GM11168 (cell line): ENCODE data around the gene HBG1.
"Not testable (repeated sequence)": the region's sequence is repeated elsewhere in the genome, so short reads cannot be mapped to it uniquely, and the experiment has no call there.

Source experiments
- in situ Hi-C: fragments of 300-500 bp; cut with MboI; formaldehyde crosslinking; loops from one replicate; pipeline ENCODE4 v1.12.0; 2022; ENCODE audit warnings: low sequenced_read_pairs; ENCODE audit not compliant: unreplicated experiment

HBG1 gene

DNA sequence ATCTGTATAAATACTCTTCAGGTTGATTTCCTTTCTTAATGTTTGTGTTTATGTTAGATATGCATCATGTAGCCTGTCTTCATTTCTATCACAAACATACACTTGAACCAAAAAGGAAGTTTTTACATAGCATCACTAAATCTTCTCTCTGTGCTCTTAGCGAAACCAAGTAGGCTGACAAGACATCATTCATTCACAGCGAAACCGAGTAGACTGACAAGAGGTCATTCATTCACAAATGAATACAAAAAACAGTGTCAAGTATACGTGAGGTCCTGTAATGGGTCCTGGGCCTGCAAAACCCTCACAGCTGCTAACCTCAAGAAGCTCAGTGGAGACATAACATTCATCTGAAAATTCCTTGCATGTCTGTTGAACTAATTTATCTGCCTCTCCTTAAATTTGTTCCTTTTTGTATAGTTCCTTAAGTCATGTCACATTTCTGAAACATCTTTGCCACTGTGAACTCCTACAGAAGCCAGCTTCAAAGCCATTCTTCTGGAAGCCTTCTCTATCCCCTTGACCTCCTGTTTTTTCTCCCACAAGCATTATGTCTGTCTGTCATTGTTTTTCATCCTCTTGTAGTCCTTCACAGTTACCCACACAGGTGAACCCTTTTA, 29.9 kb upstream of the HBG1 start:
- in situ Hi-C loops, result no loop called here

DNA sequence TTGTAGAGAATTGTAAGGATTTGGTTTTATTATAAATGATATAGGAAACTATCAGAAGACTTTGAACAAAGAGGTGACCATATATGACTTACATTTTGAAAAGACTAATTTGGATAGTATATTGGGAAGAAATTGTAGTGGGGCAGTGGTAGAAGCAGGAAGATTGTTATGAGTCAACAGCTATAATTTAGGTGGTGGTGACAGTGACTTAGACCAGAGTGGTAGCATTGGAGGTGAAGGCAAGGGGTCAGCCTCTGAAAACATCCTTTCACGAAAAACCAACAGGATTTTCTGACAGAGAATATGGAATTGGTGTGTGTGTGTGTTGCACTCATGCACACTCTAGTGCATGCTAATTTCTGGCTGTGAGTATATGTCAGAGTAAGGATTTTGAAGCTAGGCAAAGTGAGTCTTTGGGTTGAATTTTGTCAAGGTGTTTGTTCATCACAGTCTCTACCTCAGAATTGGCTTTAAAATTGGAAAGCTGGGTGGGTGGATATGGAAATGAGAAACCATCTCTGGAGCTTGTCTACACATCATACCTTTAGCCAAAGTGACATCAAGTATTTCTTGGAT, 28.2 kb upstream of the HBG1 start:
- in situ Hi-C loops, result no loop called here

DNA sequence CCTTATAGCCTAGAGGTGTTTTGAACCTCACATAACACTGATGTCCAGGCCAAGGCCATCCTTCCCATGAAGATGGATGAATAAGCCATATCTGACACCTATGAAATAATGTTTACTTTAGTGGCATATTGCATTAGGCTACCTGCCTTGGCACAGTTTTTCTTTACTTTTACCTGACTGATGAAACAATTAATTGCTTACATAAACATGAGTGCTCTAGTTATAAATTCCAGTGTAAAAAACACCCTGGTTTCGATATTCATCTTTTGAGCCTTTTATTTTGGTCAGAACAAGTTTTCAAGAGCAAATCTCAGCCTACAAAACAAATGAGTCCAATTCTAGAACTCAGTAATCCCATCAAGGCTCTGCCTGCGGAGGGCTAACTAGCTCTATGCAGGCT, 27.0 kb upstream of the HBG1 start:
- in situ Hi-C loops, result no loop called here

DNA sequence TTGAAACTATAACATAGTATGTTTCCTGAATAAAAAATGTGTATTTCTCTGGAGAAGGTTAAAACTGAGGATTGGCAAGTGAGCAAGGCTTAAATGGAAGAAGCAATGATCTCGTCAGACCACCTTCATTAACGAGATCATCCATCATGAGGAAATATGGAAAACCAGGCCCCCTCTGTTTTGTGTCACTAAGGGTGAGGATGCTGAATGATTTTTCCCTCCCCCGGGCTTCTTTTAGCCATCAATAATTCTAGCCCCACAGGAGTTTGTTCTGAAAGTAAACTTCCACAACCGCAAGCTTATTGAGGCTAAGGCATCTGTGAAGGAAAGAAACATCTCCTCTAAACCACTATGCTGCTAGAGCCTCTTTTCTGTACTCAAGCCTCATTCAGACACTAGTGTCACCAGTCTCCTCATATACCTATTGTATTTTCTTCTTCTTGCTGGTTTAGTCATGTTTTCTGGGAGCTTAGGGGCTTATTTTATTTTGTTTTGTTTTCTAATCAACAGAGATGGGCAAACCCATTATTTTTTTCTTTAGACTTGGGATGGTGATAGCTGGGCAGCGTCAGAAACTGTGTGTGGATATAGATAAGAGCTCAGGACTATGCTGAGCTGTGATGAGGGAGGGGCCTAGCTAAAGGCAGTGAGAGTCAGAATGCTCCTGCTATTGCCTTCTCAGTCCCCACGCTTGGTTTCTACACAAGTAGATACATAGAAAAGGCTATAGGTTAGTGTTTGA, 25.9 kb upstream of the HBG1 start:
- in situ Hi-C loops, result no loop called here

DNA sequence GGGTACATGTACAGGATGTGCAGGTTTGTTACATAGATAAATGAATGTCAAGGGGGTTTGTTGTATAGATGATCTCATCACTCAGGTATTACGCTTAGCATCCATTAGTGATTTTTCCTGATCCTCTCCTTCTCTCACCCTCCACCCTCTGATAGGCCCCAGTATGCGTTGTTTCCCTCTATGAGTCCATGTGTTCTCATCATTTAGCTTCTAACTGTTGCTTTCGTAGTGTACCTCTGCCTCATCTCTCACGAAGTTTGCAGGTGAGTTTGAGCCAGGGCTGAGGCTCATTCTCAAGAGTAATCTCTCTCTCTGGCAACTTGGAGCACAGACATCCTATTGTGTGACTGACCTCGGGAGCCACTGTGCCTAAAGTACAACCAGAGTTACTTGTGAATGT, 24.7 kb upstream of the HBG1 start:
- in situ Hi-C loops, result no loop called here

DNA sequence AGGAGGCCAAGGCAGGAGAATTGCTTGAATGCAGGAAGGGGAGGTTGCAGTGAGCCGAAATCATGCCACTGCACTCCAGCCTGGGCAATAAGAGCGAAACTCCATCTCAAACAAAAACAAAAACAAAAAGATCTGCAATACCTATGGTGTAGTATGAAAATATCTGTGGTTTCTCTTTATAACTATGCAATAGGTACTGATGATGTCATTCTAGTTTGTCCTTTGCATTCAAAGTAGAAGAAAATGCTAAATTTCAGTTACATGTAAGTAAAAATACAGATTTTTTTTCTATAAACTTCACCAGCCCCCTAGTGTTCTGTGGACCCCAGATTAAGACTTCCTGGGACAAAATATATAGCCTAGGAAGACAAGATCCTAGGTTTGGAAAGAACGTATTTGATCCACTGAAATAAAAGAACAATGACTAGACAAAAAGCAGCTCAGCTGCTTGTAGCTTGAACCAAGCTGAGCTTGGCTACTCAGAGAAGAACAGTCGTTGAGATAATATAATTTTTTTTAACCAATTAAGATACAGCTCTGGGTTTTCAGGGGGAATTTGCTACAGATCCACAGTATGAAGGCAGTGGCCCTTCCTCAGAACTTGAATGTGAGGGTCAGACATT, 22.8 kb upstream of the HBG1 start:
- in situ Hi-C loops, result no loop called here

DNA sequence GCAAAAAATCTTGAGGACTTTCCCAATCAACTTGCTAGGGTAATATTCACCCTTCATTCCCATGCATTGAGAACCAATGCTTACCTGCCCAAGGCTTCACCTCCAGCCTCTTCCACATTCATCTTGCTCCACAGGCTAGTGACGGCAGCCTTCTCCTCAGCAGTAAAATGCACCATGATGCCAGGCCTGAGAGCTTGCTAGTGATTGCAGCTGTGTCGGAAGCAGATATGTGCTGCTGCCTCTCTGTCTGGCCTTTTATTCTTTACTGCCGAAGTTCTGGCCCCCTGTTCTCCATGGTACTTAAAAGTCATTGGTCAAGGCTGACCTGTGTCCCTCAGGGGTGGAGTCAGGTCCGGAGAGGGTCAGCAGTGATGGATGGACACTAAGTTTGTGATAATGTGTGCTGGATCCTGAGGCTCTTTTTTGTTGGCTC, 20.1 kb upstream of the HBG1 start, which contains the start of gene HBE1:
Gene HBE1, minus strand, starts transcription at position 231 of the 433 bp plus-strand sequence. Its CDS starts 55 bp downstream, at position 176.
- in situ Hi-C loops, result no loop called here

DNA sequence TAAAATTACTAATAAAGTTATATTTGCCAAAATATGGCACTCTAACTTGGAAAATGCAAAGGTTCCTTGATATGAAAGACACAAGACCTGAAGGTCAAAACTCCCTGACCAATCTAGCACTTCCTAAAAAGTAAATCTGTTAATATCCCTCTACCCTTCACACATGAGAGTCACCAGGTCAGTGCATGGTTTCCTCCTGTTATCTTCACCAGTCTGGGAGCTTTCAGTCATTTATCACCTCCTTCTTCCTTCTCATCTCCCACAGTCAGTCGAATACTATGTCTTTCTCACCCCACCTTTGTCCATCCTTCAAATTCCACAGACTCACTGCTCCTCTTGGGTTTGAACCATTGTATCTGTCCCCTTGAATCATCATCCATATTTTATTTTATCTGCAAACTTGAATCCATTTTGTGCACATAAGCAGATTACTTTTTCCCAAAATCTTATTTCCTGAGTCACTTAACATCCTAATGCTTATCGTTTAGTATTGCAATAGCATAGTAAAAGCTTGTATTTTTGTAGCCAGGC, 17.4 kb upstream of the HBG1 start:
- in situ Hi-C loops, result no loop called here

DNA sequence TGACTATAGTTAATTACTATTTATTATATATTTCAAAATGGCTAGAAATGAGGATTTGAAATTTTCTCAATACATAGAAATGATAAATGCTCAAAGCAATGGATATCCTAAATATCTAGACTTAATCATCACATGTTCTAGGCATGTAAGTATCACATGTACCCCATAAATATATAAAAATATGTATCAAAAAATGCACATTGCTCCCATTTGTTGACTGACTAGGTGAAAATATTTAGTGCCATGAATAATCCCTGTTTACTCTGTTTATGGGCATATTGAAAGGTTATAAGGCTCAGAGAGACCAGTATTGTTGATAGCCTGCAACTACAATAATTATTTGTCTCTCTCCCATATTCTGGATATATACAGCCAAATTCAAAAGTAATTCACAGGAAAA, 17.0 kb upstream of the HBG1 start:
- in situ Hi-C loops, result no loop called here

DNA sequence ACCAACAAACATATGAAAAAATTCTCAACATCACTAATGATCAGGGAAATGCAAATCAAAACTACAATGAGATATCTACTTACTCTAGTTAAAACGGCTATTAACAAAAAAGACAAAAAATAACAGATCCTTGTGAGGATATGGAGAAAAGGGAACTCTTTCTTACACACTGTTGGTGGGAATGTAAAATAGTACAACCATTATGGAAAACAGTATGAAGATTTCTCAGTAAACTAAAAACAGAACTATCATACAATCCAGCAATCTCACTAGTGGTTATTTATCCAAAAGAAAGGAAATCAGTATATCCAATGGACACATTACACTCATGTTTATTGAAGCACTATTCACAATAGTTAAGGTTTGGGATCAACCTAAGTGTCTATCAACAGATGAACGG, 16.2 kb upstream of the HBG1 start:
- in situ Hi-C loops, result no loop called here

DNA sequence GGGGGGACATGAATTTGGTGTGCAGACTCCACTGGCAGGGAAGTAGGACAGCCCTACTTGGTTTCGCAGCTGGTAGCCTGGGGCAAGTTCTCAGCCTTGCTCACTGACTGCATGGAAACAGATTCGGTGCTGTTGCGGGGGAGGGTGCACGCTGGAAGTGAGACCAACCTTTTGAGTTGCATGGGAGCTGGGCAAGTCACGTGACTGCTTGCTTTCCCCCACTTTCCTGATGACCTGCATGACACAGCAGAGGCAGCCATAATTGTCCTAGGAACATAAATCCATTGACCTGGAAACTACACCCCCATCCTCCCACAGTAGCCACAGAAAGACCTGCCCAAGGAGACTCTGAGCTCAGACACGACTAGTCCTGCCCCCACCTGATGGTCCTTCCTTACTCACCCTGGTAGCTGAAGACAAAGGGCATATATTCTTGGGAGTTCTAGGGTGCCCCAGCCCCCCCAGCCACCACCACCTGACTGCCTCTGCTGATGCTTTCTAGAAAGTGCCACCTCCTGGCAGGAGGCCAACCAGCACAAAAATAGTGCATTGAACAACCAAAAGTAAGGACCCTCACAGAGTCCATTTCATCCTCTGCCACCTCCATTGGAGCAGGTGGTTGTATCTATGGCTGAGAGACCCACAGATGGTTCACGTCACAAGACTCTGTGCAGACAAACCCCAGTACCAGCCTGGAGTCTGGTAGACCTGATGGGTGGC, 9.0 kb upstream of the HBG1 start:
- in situ Hi-C loops, result no loop called here

DNA sequence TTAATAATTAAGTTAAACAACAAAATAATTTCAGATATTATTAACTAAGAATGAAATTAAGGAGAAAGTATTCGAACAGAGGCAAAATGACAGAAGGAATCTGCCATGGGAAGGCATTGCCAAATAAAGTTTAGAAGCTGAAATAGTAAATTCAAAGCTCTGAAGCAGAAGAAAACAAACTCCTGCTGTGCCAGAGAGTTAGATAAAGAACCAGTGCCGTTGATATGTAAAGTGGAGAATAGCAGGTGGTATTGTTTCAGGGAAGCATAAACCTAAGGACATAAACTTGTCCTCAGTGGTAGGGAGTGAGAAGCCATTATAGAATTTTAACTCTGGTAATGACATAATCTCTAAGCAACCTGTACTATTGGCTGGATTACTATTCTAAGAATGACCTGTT, 7.6 kb upstream of the HBG1 start:
- in situ Hi-C loops, result no loop called here

DNA sequence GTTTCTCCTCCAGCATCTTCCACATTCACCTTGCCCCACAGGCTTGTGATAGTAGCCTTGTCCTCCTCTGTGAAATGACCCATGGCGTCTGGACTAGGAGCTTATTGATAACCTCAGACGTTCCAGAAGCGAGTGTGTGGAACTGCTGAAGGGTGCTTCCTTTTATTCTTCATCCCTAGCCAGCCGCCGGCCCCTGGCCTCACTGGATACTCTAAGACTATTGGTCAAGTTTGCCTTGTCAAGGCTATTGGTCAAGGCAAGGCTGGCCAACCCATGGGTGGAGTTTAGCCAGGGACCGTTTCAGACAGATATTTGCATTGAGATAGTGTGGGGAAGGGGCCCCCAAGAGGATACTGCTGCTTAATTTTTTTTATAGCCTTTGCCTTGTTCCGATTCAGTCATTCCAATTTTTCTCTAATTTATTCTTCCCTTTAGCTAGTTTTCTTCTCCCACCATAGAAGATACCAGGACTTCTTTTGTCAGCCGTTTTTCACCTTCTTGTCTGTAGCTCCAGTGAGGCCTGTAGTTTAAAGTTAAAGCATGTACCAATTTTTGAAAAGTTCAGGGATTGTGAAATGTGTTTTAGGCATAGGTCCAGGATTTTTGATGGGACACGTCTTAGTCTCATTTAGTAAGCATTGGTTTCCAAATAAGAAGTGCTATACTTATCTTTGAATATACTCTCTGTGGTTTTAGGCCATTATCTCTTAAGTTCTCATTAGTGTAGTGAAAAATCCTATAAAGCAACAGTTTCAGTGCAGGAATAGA, 5.2 kb upstream of the HBG1 start, which contains the start of gene HBG2:
Gene HBG2, minus strand, starts transcription at position 136 of the 768 bp plus-strand sequence. Its CDS starts 53 bp downstream, at position 83.
- in situ Hi-C loops, result not testable (repeated sequence)

DNA sequence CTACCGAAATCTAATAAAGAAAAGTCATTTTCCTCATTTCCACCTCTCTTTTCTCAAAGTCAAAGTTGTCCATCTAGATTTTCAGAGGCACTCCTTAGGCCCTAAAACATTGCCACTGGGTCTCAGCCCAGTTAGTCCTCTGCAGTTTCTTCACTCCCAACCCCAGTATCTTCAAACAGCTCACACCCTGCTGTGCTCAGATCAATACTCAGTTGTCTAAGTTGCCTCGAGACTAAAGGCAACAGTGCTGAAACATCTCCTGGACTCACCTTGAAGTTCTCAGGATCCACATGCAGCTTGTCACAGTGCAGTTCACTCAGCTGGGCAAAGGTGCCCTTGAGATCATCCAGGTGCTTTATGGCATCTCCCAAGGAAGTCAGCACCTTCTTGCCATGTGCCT, 4.4 kb upstream of the HBG1 start:
- in situ Hi-C loops, result not testable (repeated sequence)

DNA sequence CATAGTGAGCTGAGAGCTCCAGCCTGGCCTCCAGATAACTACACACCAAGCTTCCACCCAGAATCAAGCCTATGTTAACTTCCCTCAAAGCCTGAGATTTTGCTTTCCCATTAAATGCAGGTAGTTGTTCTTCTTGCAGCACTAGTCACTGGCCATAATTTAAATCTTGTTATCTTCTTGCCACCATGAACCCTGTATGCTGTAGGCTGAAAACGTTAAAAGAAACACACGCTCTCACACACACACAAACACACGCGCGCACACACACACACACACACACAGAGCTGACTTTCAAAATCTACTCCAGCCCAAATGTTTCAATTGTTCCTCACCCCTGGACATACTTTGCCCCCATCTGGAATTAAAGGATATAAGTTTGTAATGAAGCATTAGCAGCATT, 3.8 kb upstream of the HBG1 start:
- in situ Hi-C loops, result not testable (repeated sequence)

DNA sequence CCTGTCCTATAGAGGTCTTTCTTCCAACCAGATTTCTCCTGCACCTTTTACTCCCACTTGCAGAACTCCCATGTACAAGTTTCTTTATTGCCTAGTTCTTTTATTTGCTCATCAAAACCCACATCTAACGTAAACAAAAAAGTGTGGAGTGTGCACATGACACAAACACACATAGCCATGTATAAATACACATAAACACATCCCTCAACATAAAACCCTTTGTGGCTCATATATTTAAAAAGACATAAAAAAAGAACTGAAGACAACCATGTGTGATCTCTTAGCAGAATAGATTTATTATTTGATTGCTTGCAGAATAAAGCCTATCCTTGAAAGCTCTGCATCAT, 3.2 kb upstream of the HBG1 start:
- in situ Hi-C loops, result no loop called here

DNA sequence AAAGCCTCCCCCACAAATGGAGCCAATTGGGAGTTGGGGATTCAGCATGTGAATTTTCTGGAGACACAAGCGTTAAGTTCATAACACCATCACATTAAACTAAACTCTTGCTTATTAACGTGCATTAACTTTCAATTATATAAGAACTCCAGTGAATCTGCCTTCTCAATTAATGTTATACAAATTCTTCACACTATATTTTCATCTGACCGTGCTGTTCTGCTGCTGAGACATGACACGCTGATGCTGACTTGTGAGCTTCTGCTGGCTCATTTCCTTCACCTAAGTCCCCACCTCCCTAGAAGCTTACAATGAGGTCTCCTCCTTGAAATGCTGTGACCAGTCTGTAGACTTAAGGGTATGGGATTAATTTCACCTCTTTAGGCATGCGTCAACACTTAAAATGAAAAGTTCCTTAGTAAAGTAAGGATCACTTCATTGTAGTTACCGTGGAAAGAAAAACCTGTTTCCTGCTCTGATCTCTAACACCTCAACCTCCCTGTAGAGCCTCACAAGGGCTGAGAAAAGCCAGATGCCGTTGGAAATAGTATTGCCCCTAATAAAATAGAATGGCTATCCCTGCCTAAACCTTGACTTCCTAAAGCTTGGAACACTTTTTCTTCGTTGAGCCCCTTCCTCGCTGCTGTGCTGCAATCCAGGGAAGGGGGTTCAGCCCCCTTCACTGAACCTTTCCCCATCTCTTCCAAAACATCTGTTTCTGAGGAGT, 2.7 kb upstream of the HBG1 start:
- in situ Hi-C loops, result no loop called here

DNA sequence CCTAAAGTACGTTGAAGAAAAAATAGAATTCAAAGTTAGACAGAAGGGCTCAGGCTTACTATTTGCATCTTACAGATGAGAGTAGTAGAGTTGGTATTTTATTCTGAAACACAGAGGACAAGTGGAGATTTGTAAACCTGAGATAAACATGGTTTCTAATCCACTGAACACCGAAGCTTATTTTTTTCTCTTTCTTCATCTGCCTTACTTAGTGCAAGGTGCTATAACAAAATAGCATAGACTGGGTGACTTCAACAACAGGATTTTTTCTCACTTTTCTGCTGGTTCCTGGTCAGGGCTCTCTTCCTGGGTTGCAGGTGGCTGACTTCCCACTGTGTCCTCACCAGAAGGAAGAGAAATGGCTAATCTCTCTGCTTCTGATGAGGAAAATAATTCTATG, 2.1 kb upstream of the HBG1 start:
- in situ Hi-C loops, result no loop called here
